ENCODE measurements around the gene RASA2. TPM values are rescaled to one million over a fixed set of nuclear protein-coding genes. Genes with fewer than 3 reads are reported as not detected.

RASA2 gene
- total and polyA plus RNA-seq, 2 of the 8 experiments (the other 6 are each of a cell fraction or from before 2014, with no cell fraction given) = 3.5 to 15.9 TPM

DNA sequence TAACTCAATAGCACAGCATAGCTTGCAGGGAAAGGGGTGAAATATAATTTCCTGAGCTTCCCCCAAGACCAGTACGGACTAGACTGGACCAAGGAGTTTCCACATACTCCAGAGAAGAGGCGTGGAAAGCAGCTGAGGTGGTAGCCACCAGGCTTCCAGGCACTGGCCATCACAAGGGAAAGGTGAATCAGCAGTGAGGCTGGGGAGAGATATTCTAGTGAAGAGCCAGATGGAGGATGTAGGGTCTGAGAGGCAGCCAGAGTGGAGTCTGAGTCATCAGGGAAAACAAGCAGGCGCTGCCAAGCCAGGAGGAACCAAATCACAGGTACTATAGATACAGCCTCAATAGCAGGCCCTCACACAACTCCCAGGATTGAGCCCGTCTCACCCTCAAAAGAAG, 9.6 kb upstream of the RASA2 start:
- no peaks in the 10 kb centered on the region for H3K36me3 ChIP-seq (ENCODE audit: control insufficient read depth in 2 of 4, insufficient read depth in 4 of 4, low read length in 3 of 4)
- H2BK5ac ChIP-seq (ENCODE audit: low read depth, low read length) = no peak overlapping the region
- no peak overlapping the region for H2BK20ac ChIP-seq (ENCODE audit: low read length)
- H3K79me1 ChIP-seq (ENCODE audit: low read depth, low read length) = no peaks in the 10 kb centered on the region
- H4K5ac ChIP-seq (ENCODE audit: insufficient read length, low read depth, low read length) = no peak overlapping the region
- no peak overlapping the region for H2BK15ac ChIP-seq (ENCODE audit: low read length)
- H3K4me3 ChIP-seq (ENCODE audit: extremely low read depth in 1 of 4, insufficient read depth in 2 of 4, low read depth in 3 of 4, low read length in 4 of 4) = no peak overlapping the region
- no peak overlapping the region for H3K4me2 ChIP-seq (ENCODE audit: insufficient read depth in 1 of 2, low read depth in 2 of 2, low read length in 2 of 2)
- no peaks in the 10 kb centered on the region for H3K23me2 ChIP-seq (ENCODE audit: low read depth, low read length)
- H3K79me2 ChIP-seq (ENCODE audit: control insufficient read depth in 1 of 2, insufficient read depth in 2 of 2, low read length in 2 of 2) = no peaks in the 10 kb centered on the region
- no peak overlapping the region for H2AK5ac ChIP-seq (ENCODE audit: low read depth, low read length)
- no peak overlapping the region for H2AFZ ChIP-seq (ENCODE audit: low read length)
- WGBS, 2 experiments (ENCODE audit: extremely low coverage in 1 of 2, insufficient coverage in 1 of 2, insufficient read length in 1 of 2, insufficient replicate concordance in 2 of 2, low coverage in 1 of 2, low lambda C conversion rate in 2 of 2, missing lambda C conversion rate in 1 of 2) = 91% methylated on average over 4 of the region's 4 CpGs; no CpG with 5 or more reads in 1 of the 2 experiments
- H3K14ac ChIP-seq (ENCODE audit: insufficient read length) = no peak overlapping the region
- H2BK120ac ChIP-seq (replicated peaks; ENCODE audit: low read depth, low read length) = no peak overlapping the region
- no peaks in the 10 kb centered on the region for H3K4me1 ChIP-seq (replicated peaks in 1 of 4; ENCODE audit: control insufficient read depth in 3 of 4, insufficient read depth in 4 of 4, low read length in 3 of 4)
- H4K91ac ChIP-seq (replicated peaks; ENCODE audit: insufficient read length, low read length) = no peak overlapping the region
- CTCF ChIA-PET (ENCODE audit: partially characterized antibody) = interaction anchor here (1.9 to 3.0 kb wide), 2 partner anchors 45 to 84 kb away, joined by 5 to 15 read pairs; no protein-coding TSS in a partner anchor
- H4K20me1 ChIP-seq (replicated peaks in 1 of 2; ENCODE audit: control insufficient read depth in 1 of 2, insufficient read depth in 2 of 2, low read length in 2 of 2) = no peaks in the 10 kb centered on the region
- DNase-seq (ENCODE audit: low read depth in 1 of 2, low spot score in 2 of 2) (no peak), FAIRE-seq (no peak)
- H3K9me3 ChIP-seq (ENCODE audit: insufficient read depth in 2 of 2, low read depth in 1 of 2, low read length in 1 of 2) = no peaks in the 10 kb centered on the region
- H4K8ac ChIP-seq (ENCODE audit: extremely low read depth, insufficient read depth, low read length) = no peak overlapping the region
- no peak overlapping the region for H3K23ac ChIP-seq (ENCODE audit: insufficient read length)
- no peaks in the 10 kb centered on the region; a peak in 1 of 7 replicates for H3K27me3 ChIP-seq (replicated peaks in 1 of 4; ENCODE audit: control insufficient read depth in 3 of 4, extremely low read depth in 1 of 4, insufficient read depth in 3 of 4, low read length in 3 of 4)
- no peak overlapping the region for H3K4ac ChIP-seq (replicated peaks; ENCODE audit: insufficient read length, low read depth, low read length)
- H3K9ac ChIP-seq (replicated peaks in 1 of 4; ENCODE audit: extremely low read depth in 1 of 4, low read depth in 3 of 4, low read length in 3 of 4) = no peak overlapping the region
- no peak overlapping the region for H2BK12ac ChIP-seq (ENCODE audit: low read depth, low read length)
- H3K27ac ChIP-seq (ENCODE audit: low read depth, low read length) = no peak overlapping the region
- POLR2A ChIA-PET (ENCODE audit: partially characterized antibody) = no interaction called here
- no peak overlapping the region for H3K18ac ChIP-seq (ENCODE audit: extremely low read depth, low read length)
- no peak overlapping the region for H3K56ac ChIP-seq (replicated peaks; ENCODE audit: insufficient read length, low read depth, low read length)
- TF ChIP-seq KDM1A (IDR thresholded peaks at IDR 0.05; ENCODE audit: borderline replicate concordance, low read length) (no peak), CHD1 (IDR thresholded peaks at IDR 0.05; ENCODE audit: low read depth, low read length) (no peak), EP300 (IDR thresholded peaks at IDR 0.05; ENCODE audit: borderline replicate concordance in 1 of 2, low read depth in 2 of 2, low read length in 2 of 2) (no peak), FOSL1 (IDR thresholded peaks at IDR 0.05; ENCODE audit: insufficient read depth, low read depth, low read length) (no peak), SP4 (IDR thresholded peaks at IDR 0.05; ENCODE audit: low read length) (no peak), HDAC2 (IDR thresholded peaks at IDR 0.05; ENCODE audit: borderline replicate concordance in 1 of 2, low read depth in 2 of 2, low read length in 2 of 2) (no peak), CBX8 (IDR thresholded peaks at IDR 0.05; ENCODE audit: borderline replicate concordance, low read depth, low read length) (no peak), SP1 (IDR thresholded peaks at IDR 0.05; ENCODE audit: low read depth, low read length) (no peak), SIRT6 (IDR thresholded peaks at IDR 0.05; ENCODE audit: low read length) (no peak), CEBPB (IDR thresholded peaks at IDR 0.05; ENCODE audit: low read depth, low read length) (no peak), SIX5 (IDR thresholded peaks at IDR 0.05; ENCODE audit: low read depth, low read length) (no peak), POU5F1 (IDR thresholded peaks at IDR 0.05; ENCODE audit: low read depth, low read length) (no peak), MAFK (IDR thresholded peaks at IDR 0.05; ENCODE audit: low read depth, low read length) (no peak), PHF8 (conservative IDR thresholded peaks at IDR 0.05; ENCODE audit: low read depth, low read length) (no peak), JUN (IDR thresholded peaks at IDR 0.05; ENCODE audit: low read depth, low read length) (no peak)

Measured in H1 (cell line).